H9 (cell line): Measurements from ENCODE around the gene C16orf87. TPM values are rescaled to one million over a fixed set of nuclear protein-coding genes. Genes with fewer than 3 reads are reported as not detected.

Experiments used
- DNase-seq: peaks from one replicate; pipeline ENCODE4 v3.0.0-alpha.2; 2017
- H2AFZ ChIP-seq: one replicate; pipeline ENCODE4 v1.6.1; 2013; ENCODE audit warnings: mild to moderate bottlenecking, low read length, control low read depth, moderate library complexity
- H2AK5ac ChIP-seq: 2 replicates; pipeline ENCODE4 v1.6.1; 2013; ENCODE audit warnings: low read length, control low read depth, mixed read lengths; ENCODE audit not compliant: insufficient read length
- H2BK120ac ChIP-seq: one replicate; pipeline ENCODE4 v1.6.1; 2013; ENCODE audit warnings: low read depth, mild to moderate bottlenecking, low read length, control low read depth, inconsistent platforms; ENCODE audit not compliant: poor library complexity, severe bottlenecking
- H2BK12ac ChIP-seq: 2 replicates; pipeline ENCODE4 v1.6.1; 2013; ENCODE audit warnings: low read length, control low read depth, mixed read lengths, low read depth; ENCODE audit not compliant: insufficient read length
- H2BK15ac ChIP-seq: 2 replicates; pipeline ENCODE4 v1.6.1; 2013; ENCODE audit warnings: low read depth, low read length, control low read depth
- H2BK20ac ChIP-seq: one replicate; pipeline ENCODE4 v1.6.1; 2013; ENCODE audit warnings: low read depth, mild to moderate bottlenecking, low read length, control low read depth, inconsistent platforms; ENCODE audit not compliant: poor library complexity, severe bottlenecking
- H2BK5ac ChIP-seq: 2 replicates; pipeline ENCODE4 v1.6.1; 2013; ENCODE audit warnings: low read length, control low read depth, mixed read lengths; ENCODE audit not compliant: insufficient read length
- H3K14ac ChIP-seq: 2 replicates; pipeline ENCODE4 v1.6.1; 2013; ENCODE audit warnings: low read length, control low read depth; ENCODE audit not compliant: insufficient read depth
- H3K18ac ChIP-seq: 2 replicates; pipeline ENCODE4 v1.6.1; 2013; ENCODE audit warnings: low read depth, mild to moderate bottlenecking, mixed read lengths, low read length, control low read depth; ENCODE audit not compliant: insufficient read length
- H3K23ac ChIP-seq: 2 replicates; pipeline ENCODE4 v1.6.1; 2013; ENCODE audit warnings: low read length, control low read depth, mixed read lengths, low read depth; ENCODE audit not compliant: insufficient read length
- H3K23me2 ChIP-seq: 2 replicates; pipeline ENCODE4 v1.6.1; 2013; ENCODE audit warnings: low read depth, mild to moderate bottlenecking, mixed read lengths, low read length, control low read depth; ENCODE audit not compliant: insufficient read length, poor library complexity, severe bottlenecking
- H3K27ac ChIP-seq: 2 replicates; pipeline ENCODE4 v1.5.1; 2013; ENCODE audit warnings: low read length, control low read depth, mixed read lengths, low read depth; ENCODE audit not compliant: insufficient read length
- H3K27me3 ChIP-seq: 2 replicates; pipeline ENCODE4 v1.6.1; 2013; ENCODE audit warnings: low read length, control low read depth, inconsistent platforms; ENCODE audit not compliant: insufficient read depth
- H3K4ac ChIP-seq: 2 replicates; pipeline ENCODE4 v1.6.1; 2013; ENCODE audit warnings: low read depth, mild to moderate bottlenecking, control low read depth, inconsistent platforms, low read length, moderate library complexity
- H3K4me1 ChIP-seq: 2 replicates; pipeline ENCODE4 v1.6.1; 2013; ENCODE audit warnings: low read length, control low read depth, inconsistent platforms; ENCODE audit not compliant: insufficient read depth
- H3K4me2 ChIP-seq: 2 replicates; pipeline ENCODE4 v1.6.1; 2013; ENCODE audit warnings: low read length, control low read depth, mixed read lengths; ENCODE audit not compliant: insufficient read length, insufficient read depth
- H3K56ac ChIP-seq: 2 replicates; pipeline ENCODE4 v1.6.1; 2013; ENCODE audit warnings: low read depth, mild to moderate bottlenecking, mixed read lengths, low read length, control low read depth; ENCODE audit not compliant: insufficient read length
- H3K79me1 ChIP-seq: 2 replicates; pipeline ENCODE4 v1.6.1; 2013; ENCODE audit warnings: low read depth, mild to moderate bottlenecking, moderate library complexity, low read length, control low read depth, inconsistent platforms; ENCODE audit not compliant: insufficient read depth, poor library complexity, severe bottlenecking
- H3K79me2 ChIP-seq: 2 replicates; pipeline ENCODE4 v1.6.1; 2013; ENCODE audit warnings: low read length, control low read depth, inconsistent platforms; ENCODE audit not compliant: insufficient read depth
- H3K9ac ChIP-seq: 2 replicates; pipeline ENCODE4 v1.6.1; 2013; ENCODE audit warnings: low read length, control low read depth, mixed read lengths; ENCODE audit not compliant: insufficient read length; ENCODE audit errors: extremely low read depth
- H3K9me3 ChIP-seq: one replicate; pipeline ENCODE4 v1.6.1; 2013; ENCODE audit warnings: low read depth, low read length, inconsistent platforms; ENCODE audit not compliant: control insufficient read depth
- H3T11ph ChIP-seq: one replicate; pipeline ENCODE4 v1.6.1; 2013; ENCODE audit warnings: mild to moderate bottlenecking, low read length, control low read depth, inconsistent platforms
- H4K20me1 ChIP-seq: one replicate; pipeline ENCODE4 v1.6.1; 2013; ENCODE audit not compliant: control insufficient read depth, insufficient read length, insufficient read depth
- H4K5ac ChIP-seq: 2 replicates; pipeline ENCODE4 v1.6.1; 2013; ENCODE audit warnings: low read depth, mild to moderate bottlenecking, mixed read lengths, low read length, control low read depth; ENCODE audit not compliant: insufficient read length
- H4K8ac ChIP-seq: replicated peaks from 2 replicates; pipeline ENCODE4 v1.6.1; 2013; ENCODE audit warnings: low read length, control low read depth, mixed read lengths, low read depth; ENCODE audit not compliant: insufficient read length
- H4K91ac ChIP-seq: 2 replicates; pipeline ENCODE4 v1.6.1; 2013; ENCODE audit warnings: low read depth, mild to moderate bottlenecking, moderate library complexity, mixed read lengths, low read length, control low read depth; ENCODE audit not compliant: insufficient read length
- H3K27ac Mint-ChIP-seq, 3 experiments: 2 replicates in 2 of 3; 3 replicates in 1 of 3; pipeline ENCODE4 v1.8.0; 2020 to 2021; ENCODE audit warnings: mixed read lengths in 3 of 3, mild to moderate bottlenecking in 1 of 3, moderate library complexity in 1 of 3
- H3K27me3 Mint-ChIP-seq: 2 replicates; pipeline ENCODE4 v1.8.0; 2021; ENCODE audit warnings: low read depth, mild to moderate bottlenecking, moderate library complexity, mixed read lengths
- H3K36me3 Mint-ChIP-seq, 3 experiments: 2 replicates in 2 of 3; 3 replicates in 1 of 3; pipeline ENCODE4 v1.8.0; 2020 to 2021; ENCODE audit warnings: low read depth in 3 of 3, mixed read lengths in 3 of 3; ENCODE audit not compliant: insufficient read depth in 1 of 3
- H3K4me1 Mint-ChIP-seq, 2 experiments: 2 replicates each; pipeline ENCODE4 v1.8.0; 2020; ENCODE audit warnings: mixed read lengths in 2 of 2
- H3K4me3 Mint-ChIP-seq, 2 experiments: 2 replicates in 1 of 2; 3 replicates in 1 of 2; pipeline ENCODE4 v1.8.0; 2020 to 2021; ENCODE audit warnings: mild to moderate bottlenecking in 2 of 2, mixed read lengths in 2 of 2, moderate library complexity in 1 of 2
- H3K9me3 Mint-ChIP-seq, 2 experiments: 2 replicates in 1 of 2; 3 replicates in 1 of 2; pipeline ENCODE4 v1.8.0; 2020; ENCODE audit warnings: mild to moderate bottlenecking in 2 of 2, mixed read lengths in 2 of 2, moderate library complexity in 1 of 2
- CTCF ChIP-seq: fragments of 200-600 bp; sonication (generic); conservative IDR thresholded peaks from 3 replicates; pipeline ENCODE4 v1.8.0; 2021; ENCODE audit warnings: antibody characterized with exemption, mild to moderate bottlenecking
- total RNA-seq: library from RNA; stranded (reverse); gene quantifications from 2 replicates; pipeline ENCODE4 v1.2.1, GENCODE V29; 2021

Gene C16orf87
- total RNA-seq, 1 experiment from 2014 or later, result 16.7 TPM

- Histone ChIP-seq H3K79me2 (peaks cover 3% of the 10 kb centered on the region; the same call in 1 of the 2 replicates), H3K4me2 (no peak overlapping the region)
- peaks cover 0 to 3% of the 10 kb centered on the region in 2 experiments; a peak in 1 of 5 replicates for H3K9me3 Mint-ChIP-seq
Observed at GRCh38 chr16:46828292-46828691, 2.7 kb downstream of the C16orf87 start.

More at GRCh38 chr16:46828292-46828691, 2.7 kb downstream of the C16orf87 start:
- Histone ChIP-seq H2BK15ac (no peak overlapping the region), H2BK20ac (no peak overlapping the region), H3K9ac (no peak overlapping the region), H2BK5ac (no peak overlapping the region), H4K20me1 (no peaks in the 10 kb centered on the region), H3K27ac (no peak overlapping the region), H3K14ac (no peak overlapping the region), H4K8ac (no peak overlapping the region), H3K4ac (no peak overlapping the region), H3K27me3 (no peaks in the 10 kb centered on the region), H3K23ac (no peak overlapping the region), H3T11ph (no peak overlapping the region), H2AFZ (no peak overlapping the region), H4K91ac (no peak overlapping the region), H4K5ac (no peak overlapping the region), H2BK12ac (no peak overlapping the region), H3K23me2 (no peaks in the 10 kb centered on the region), H3K4me1 (no peaks in the 10 kb centered on the region), H3K79me1 (no peaks in the 10 kb centered on the region), H3K56ac (no peak overlapping the region), H3K9me3 (no peaks in the 10 kb centered on the region), H2BK120ac (no peak overlapping the region), H3K18ac (no peak overlapping the region), H2AK5ac (no peak overlapping the region)
- no peak for TF ChIP-seq CTCF
- 0 out of 5 replicates have a peak overlapping the region, but pooled peaks of 1 of the 2 experiments have one; percentile 26 for H3K4me3 Mint-ChIP-seq
- H3K4me1 Mint-ChIP-seq, result peaks cover 18 to 20% of the 10 kb centered on the region in 2 experiments
- no peak for DNase-seq
- peaks cover 0 to 6% (median 3%) of the 10 kb centered on the region in 3 experiments; a peak in 3 of 7 replicates for H3K36me3 Mint-ChIP-seq
- H3K27ac Mint-ChIP-seq, result no peak overlapping the region
- no peaks in the 10 kb centered on the region for H3K27me3 Mint-ChIP-seq
